ENCODE measurements around the gene INSYN2B. TPM values are rescaled to one million over a fixed set of nuclear protein-coding genes. Genes with fewer than 3 reads are reported as not detected.

The INSYN2B gene
- total RNA-seq, 4 donors from 2014 or later, result 2.5 TPM; not detected in 3

DNA sequence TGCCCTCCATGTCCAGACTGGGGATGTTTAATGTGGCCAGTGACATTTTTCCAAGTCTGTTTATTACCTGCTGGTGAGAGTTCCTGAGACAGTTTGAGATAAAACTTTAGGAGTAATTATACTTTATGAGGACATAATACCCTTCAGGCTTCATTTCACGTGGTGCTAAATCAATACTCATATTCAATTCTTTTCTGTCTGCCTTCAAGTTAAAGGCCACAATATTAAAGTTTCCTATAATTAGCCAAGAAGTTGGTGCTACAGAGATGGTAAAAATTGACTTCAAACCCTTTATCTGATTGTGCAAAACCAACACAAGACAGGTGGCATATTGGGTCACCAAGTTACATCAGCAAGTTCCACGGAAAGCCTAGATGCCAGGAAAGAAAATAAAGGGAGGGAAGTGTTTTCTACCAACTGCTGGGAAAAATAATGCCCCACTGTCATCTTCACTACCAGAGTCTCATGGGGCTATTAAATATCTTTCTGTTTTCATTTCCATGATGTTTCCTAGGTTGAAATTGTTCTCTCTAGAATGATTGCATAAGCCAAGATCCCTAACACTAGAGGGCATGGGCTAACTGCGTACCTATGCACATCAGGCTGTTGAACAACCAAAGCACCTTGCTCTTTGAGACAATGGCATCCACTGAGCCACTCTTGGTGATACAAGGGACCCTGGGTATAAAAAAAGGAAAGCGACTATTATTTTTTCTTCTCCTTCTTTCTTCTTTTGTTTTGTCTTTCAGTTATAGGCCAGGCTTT is 68.7 kb downstream of the INSYN2B start:
- Histone ChIP-seq H3K36me3 (no peaks in the 10 kb centered on the region), H3K9me3 (no peaks in the 10 kb centered on the region), H3K27me3 (no peaks in the 10 kb centered on the region), H3K27ac (no peak overlapping the region), H3K4me3 (no peak overlapping the region), H3K4me1 (no peaks in the 10 kb centered on the region)
- no peak for TF ChIP-seq POLR2A (IDR thresholded peaks at IDR 0.05)
- TF ChIP-seq, protein P1, sequence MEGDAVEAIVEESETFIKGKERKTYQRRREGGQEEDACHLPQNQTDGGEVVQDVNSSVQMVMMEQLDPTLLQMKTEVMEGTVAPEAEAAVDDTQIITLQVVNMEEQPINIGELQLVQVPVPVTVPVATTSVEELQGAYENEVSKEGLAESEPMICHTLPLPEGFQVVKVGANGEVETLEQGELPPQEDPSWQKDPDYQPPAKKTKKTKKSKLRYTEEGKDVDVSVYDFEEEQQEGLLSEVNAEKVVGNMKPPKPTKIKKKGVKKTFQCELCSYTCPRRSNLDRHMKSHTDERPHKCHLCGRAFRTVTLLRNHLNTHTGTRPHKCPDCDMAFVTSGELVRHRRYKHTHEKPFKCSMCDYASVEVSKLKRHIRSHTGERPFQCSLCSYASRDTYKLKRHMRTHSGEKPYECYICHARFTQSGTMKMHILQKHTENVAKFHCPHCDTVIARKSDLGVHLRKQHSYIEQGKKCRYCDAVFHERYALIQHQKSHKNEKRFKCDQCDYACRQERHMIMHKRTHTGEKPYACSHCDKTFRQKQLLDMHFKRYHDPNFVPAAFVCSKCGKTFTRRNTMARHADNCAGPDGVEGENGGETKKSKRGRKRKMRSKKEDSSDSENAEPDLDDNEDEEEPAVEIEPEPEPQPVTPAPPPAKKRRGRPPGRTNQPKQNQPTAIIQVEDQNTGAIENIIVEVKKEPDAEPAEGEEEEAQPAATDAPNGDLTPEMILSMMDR (IDR thresholded peaks at IDR 0.05), result no peak
- DNase-seq, result no peak

DNA sequence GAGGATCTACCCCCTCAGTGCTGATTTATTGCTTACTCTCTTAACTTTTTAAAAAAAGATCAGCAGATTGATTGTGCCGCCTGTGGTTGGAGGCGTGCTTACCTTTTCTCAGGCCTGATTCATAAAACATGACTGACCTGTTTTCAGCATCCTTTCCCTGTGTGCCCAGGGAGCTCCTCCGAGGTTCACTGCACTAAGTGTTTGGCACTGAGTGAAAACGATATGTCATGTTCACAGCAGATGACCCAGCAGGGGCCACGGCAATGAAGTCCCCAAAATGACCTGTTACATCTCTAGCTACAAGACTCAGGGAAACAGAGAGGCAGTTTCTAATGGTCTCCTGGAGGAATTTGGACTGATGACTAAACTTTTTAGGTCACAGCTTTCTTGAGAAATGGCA is 69.9 kb downstream of the INSYN2B start:
- no peak for DNase-seq
- Histone ChIP-seq H3K36me3 (no peaks in the 10 kb centered on the region), H3K27me3 (no peaks in the 10 kb centered on the region), H3K4me1 (no peaks in the 10 kb centered on the region), H3K9me3 (no peaks in the 10 kb centered on the region), H3K4me3 (no peak overlapping the region), H3K27ac (no peak overlapping the region)
- TF ChIP-seq, protein P1 (IDR thresholded peaks at IDR 0.05), result no peak
- no peak for TF ChIP-seq POLR2A (IDR thresholded peaks at IDR 0.05)

DNA sequence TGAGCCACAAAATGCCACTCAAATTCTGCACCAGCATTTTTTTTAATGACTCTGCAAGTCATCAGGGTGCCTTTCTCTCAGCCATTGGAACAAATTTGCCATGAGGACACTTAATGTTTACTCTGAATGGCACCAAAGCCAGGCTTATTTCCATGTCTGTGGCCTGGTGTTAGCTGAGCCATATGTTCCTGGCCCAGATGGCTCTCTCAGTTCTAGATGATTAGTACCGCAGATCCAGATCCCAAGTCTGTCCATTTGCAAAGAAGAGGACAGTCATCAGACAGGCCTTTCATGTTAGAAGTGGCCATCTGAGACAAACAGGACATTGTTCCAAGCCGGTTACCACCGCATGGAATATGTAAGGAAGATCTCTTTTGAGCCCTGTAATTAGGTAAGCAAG is 70.3 kb downstream of the INSYN2B start:
- Histone ChIP-seq H3K4me3 (no peak overlapping the region), H3K36me3 (no peaks in the 10 kb centered on the region), H3K4me1 (no peaks in the 10 kb centered on the region), H3K9me3 (no peaks in the 10 kb centered on the region), H3K27me3 (no peaks in the 10 kb centered on the region), H3K27ac (no peak overlapping the region)
- DNase-seq, result no peak
- no peak for TF ChIP-seq POLR2A (IDR thresholded peaks at IDR 0.05)
- TF ChIP-seq, protein P1 (IDR thresholded peaks at IDR 0.05), result no peak

DNA sequence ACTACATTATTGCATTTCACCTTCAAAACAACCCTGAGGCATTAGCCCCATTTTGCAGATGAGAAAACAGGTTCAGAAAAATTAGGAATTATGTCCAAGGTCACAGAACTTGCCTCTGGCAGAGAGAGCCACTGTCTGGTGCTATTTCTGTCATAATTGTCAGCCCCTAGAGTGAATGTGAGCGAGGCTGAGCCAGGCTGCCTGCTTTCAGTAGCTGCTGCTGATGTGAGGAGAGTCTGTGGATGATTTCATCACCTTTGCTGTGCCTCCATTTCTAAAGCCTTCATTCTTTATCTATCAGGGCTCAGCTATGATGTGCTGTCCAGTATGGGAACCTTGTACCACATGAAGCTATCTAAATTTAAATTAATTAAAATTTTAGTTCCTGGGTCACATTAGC is 71.4 kb downstream of the INSYN2B start:
- H3K9me3 ChIP-seq, result no peaks in the 10 kb centered on the region
- H3K36me3 ChIP-seq, result no peaks in the 10 kb centered on the region
- no peaks in the 10 kb centered on the region for H3K27me3 ChIP-seq
- no peak overlapping the region for H3K27ac ChIP-seq
- TF ChIP-seq, protein P1 (IDR thresholded peaks at IDR 0.05), result no peak
- TF ChIP-seq POLR2A (IDR thresholded peaks at IDR 0.05), result no peak
- no peak for DNase-seq
- no peak overlapping the region for H3K4me3 ChIP-seq
- H3K4me1 ChIP-seq, result no peaks in the 10 kb centered on the region

DNA sequence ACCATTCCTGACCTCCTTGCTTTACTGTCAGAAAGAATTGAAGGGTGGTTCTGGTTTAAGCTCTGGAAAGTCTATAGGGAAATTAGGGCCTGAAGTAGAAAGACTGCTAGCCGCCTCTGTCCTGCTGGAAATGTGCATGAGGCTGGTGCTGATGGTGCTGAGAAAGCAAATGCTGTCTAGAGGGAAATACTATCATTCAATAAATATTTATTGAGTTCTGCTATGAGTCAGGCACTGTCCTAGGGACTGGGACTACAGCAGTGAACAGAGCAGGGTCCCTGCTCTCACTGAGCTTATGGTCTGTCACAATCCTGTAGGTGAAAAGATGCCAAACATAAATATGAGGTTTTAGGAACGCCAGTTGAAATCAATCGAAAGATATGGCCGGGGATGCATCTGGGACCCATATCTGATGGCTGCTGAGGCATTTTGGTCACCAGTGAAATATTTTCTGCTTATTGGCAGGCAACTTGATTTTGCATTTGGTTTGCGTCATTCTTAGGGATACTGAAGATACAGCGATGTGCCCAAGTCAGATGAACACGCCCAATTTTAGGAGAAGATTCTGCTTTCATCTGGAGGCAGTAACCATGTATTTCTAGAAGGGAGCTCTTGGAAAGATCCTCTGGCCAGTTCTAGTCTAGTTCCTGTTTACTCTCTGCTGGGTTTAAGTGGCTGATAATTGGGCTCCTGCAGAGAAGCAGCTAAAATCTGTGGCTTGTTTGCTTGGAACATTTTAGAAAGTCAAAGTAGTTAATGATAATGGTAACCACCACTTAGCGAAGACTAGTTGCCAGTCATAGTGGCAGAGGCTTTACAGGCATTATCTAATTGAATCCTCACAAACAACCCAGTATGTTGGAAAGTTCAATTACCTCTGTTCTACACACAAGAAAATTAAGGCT is 73.3 kb downstream of the INSYN2B start:
- no peaks in the 10 kb centered on the region for H3K9me3 ChIP-seq
- TF ChIP-seq POLR2A (IDR thresholded peaks at IDR 0.05), result no peak
- TF ChIP-seq, protein P1 (IDR thresholded peaks at IDR 0.05), result no peak
- H3K4me3 ChIP-seq, result no peak overlapping the region
- no peak overlapping the region for H3K27ac ChIP-seq
- H3K4me1 ChIP-seq, result no peaks in the 10 kb centered on the region
- no peaks in the 10 kb centered on the region for H3K36me3 ChIP-seq
- DNase-seq, result no peak
- no peaks in the 10 kb centered on the region for H3K27me3 ChIP-seq
